Ectodermal cell (in vitro differentiated cells): ENCODE results near the gene TMEM263.
"Not testable (repeated sequence)": the region's sequence is repeated elsewhere in the genome, so short reads cannot be mapped to it uniquely, and the experiment has no call there.

Source experiments
- H3K27ac ChIP-seq: 2 replicates; pipeline ENCODE4 v1.7.0; 2013; ENCODE audit warnings: mild to moderate bottlenecking, low read depth, low read length; ENCODE audit not compliant: insufficient read depth, poor library complexity, severe bottlenecking
- H3K27me3 ChIP-seq: 2 replicates; pipeline ENCODE4 v1.7.0; 2013; ENCODE audit warnings: mild to moderate bottlenecking, low read length; ENCODE audit not compliant: insufficient read depth, control insufficient read depth, poor library complexity, severe bottlenecking
- H3K36me3 ChIP-seq: one replicate; pipeline ENCODE4 v1.7.0; 2013; ENCODE audit warnings: low read length; ENCODE audit not compliant: control insufficient read depth, insufficient read depth
- H3K4me1 ChIP-seq: one replicate; pipeline ENCODE4 v1.7.0; 2013; ENCODE audit warnings: low read length; ENCODE audit not compliant: control insufficient read depth, insufficient read depth
- H3K4me3 ChIP-seq: 2 replicates; pipeline ENCODE4 v1.7.0; 2013; ENCODE audit warnings: low read depth, low read length, control low read depth; ENCODE audit not compliant: insufficient read depth
- H3K9me3 ChIP-seq: 2 replicates; pipeline ENCODE4 v1.7.0; 2013; ENCODE audit warnings: mild to moderate bottlenecking, low read length, moderate library complexity; ENCODE audit not compliant: control insufficient read depth
- WGBS, 2 experiments: methylation state at CpG; one replicate each; pipeline ENCODE4 v1.1.7; 2013; ENCODE audit warnings: missing lambda C conversion rate in 2 of 2; 5-methylcytosine and 5-hydroxymethylcytosine counted together

TMEM263 gene

GRCh38 chr12:106984588-106985137 lies 29.0 kb downstream of the TMEM263 start:
- no peaks in the 10 kb centered on the region for H3K36me3 ChIP-seq
- H3K4me1 ChIP-seq, result peaks cover 9% of the 10 kb centered on the region
- 92 to 95% methylated on average over 6 of the region's 6 CpGs for WGBS, 2 experiments
- no peak overlapping the region for H3K27ac ChIP-seq
- H3K4me3 ChIP-seq, result no peak overlapping the region
- no peaks in the 10 kb centered on the region for H3K27me3 ChIP-seq
- H3K9me3 ChIP-seq, result no peaks in the 10 kb centered on the region

- Histone ChIP-seq H3K4me1 (peaks cover 9% of the 10 kb centered on the region), H3K27me3 (no peaks in the 10 kb centered on the region), H3K36me3 (no peaks in the 10 kb centered on the region), H3K9me3 (no peaks in the 10 kb centered on the region), H3K27ac (no peak overlapping the region), H3K4me3 (no peak overlapping the region)
- 92 to 96% methylated on average over 5 of the region's 5 CpGs for WGBS, 2 experiments
These were observed 29.8 kb downstream of the TMEM263 start for GRCh38 chr12:106985479-106985878.

GRCh38 chr12:106986135-106986534 lies 30.4 kb downstream of the TMEM263 start:
- 76 to 78% methylated on average over 4 of the region's 4 CpGs for WGBS, 2 experiments
- Histone ChIP-seq H3K36me3 (no peaks in the 10 kb centered on the region), H3K27ac (no peak overlapping the region), H3K4me1 (peaks cover 9% of the 10 kb centered on the region), H3K27me3 (no peaks in the 10 kb centered on the region), H3K9me3 (no peaks in the 10 kb centered on the region), H3K4me3 (peak overlapping the region; percentile 78)

GRCh38 chr12:106986625-106987389 lies 31.1 kb downstream of the TMEM263 start, which contains the start of gene MTERF2:
Gene MTERF2 (minus strand): TSS chr12:106987146. CDS start chr12:106978714, 8,432 bp downstream.
- H3K4me1 ChIP-seq, result peaks cover 9% of the 10 kb centered on the region
- WGBS, 2 experiments, result 1% methylated on average over 49 to 50 of the region's 50 CpGs
- H3K27ac ChIP-seq, result peak within 1 kb of the TSS; percentile 44
- H3K4me3 ChIP-seq, result peak within 1 kb of the TSS; percentile 78
- H3K36me3 ChIP-seq, result no peaks in the 10 kb centered on the region
- no peaks in the 10 kb centered on the region for H3K9me3 ChIP-seq
- H3K27me3 ChIP-seq, result no peaks in the 10 kb centered on the region

- H3K27me3 ChIP-seq, result no peaks in the 10 kb centered on the region
- no peak overlapping the region for H3K27ac ChIP-seq
- H3K4me3 ChIP-seq, result no peak overlapping the region
- 70 to 79% methylated on average over 6 of the region's 6 CpGs for WGBS, 2 experiments
- peaks cover 9% of the 10 kb centered on the region for H3K4me1 ChIP-seq
- H3K36me3 ChIP-seq, result no peaks in the 10 kb centered on the region
- H3K9me3 ChIP-seq, result no peaks in the 10 kb centered on the region
These were observed 32.1 kb downstream of the TMEM263 start for GRCh38 chr12:106987846-106988245.

GRCh38 chr12:106994579-106995220 lies 39.0 kb downstream of the TMEM263 start:
- Histone ChIP-seq H3K27me3 (no peaks in the 10 kb centered on the region), H3K4me3 (no peak overlapping the region), H3K27ac (no peak overlapping the region), H3K9me3 (no peaks in the 10 kb centered on the region), H3K36me3 (peaks cover 5% of the 10 kb centered on the region), H3K4me1 (no peaks in the 10 kb centered on the region)
- 90 to 96% methylated on average over 2 of the region's 2 CpGs for WGBS, 2 experiments

- WGBS, 2 experiments, result 84 to 94% methylated on average over 5 of the region's 5 CpGs
These were observed 40.4 kb downstream of the TMEM263 start for GRCh38 chr12:106996102-106996501.

GRCh38 chr12:106997916-106998315 lies 42.2 kb downstream of the TMEM263 start:
- Histone ChIP-seq H3K4me3 (no peak overlapping the region), H3K27me3 (no peaks in the 10 kb centered on the region), H3K9me3 (no peaks in the 10 kb centered on the region), H3K36me3 (peaks cover 5% of the 10 kb centered on the region), H3K4me1 (no peaks in the 10 kb centered on the region), H3K27ac (no peak overlapping the region)
- 93 to 96% methylated on average over 1 of the region's 1 CpG for WGBS, 2 experiments

More at GRCh38 chr12:106996102-106996501, 40.4 kb downstream of the TMEM263 start:
- not testable (repeated sequence) for H3K4me3 ChIP-seq, H3K36me3 ChIP-seq, H3K27me3 ChIP-seq, H3K9me3 ChIP-seq, H3K4me1 ChIP-seq, H3K27ac ChIP-seq

- no peaks in the 10 kb centered on the region for H3K4me1 ChIP-seq
- 96 to 97% methylated on average over 6 of the region's 6 CpGs for WGBS, 2 experiments
- H3K27me3 ChIP-seq, result no peaks in the 10 kb centered on the region
- no peaks in the 10 kb centered on the region for H3K9me3 ChIP-seq
- H3K27ac ChIP-seq, result no peak overlapping the region
- H3K4me3 ChIP-seq, result no peak overlapping the region
- peaks cover 5% of the 10 kb centered on the region for H3K36me3 ChIP-seq
These were observed 43.7 kb downstream of the TMEM263 start for GRCh38 chr12:106999446-106999845.

- not testable (repeated sequence) for H3K9me3 ChIP-seq, H3K27ac ChIP-seq, H3K36me3 ChIP-seq, H3K27me3 ChIP-seq, H3K4me3 ChIP-seq, H3K4me1 ChIP-seq
- 90 to 97% methylated on average over 3 to 4 of the region's 4 CpGs for WGBS, 2 experiments
These were observed 47.0 kb downstream of the TMEM263 start for GRCh38 chr12:107002665-107003064.
